A549 (cell line): ENCODE measurements around the gene PTPRN2. TPM values are rescaled to one million over a fixed set of nuclear protein-coding genes. Genes with fewer than 3 reads are reported as not detected.

Experiments used
- ATAC-seq, 2 experiments: fragments of 200-7000 bp in 1 of 2; fragments of >200 bp in 1 of 2; cut with Nextera tagmentation in 1 of 2; cut with Tn5 transposase in 1 of 2; 3 replicates each; pipeline versions ENCODE4 v1.8.0 to v1.9.1; 2018 to 2020; ENCODE audit warnings: mild to moderate bottlenecking in 1 of 2, moderate library complexity in 1 of 2
- CTCF ChIA-PET: fragments of 300-600 bp; sonication (Branson Sonifier 250); formaldehyde crosslinking; extraction: SDS; loops from one replicate; lab custom pipeline; 2021; ENCODE audit warnings: antibody characterized with exemption, inconsistent platforms; lab: Yijun Ruan, JAX
- POLR2A ChIA-PET: fragments of 350-600 bp; formaldehyde crosslinking; extraction: SDS; loops from one replicate; lab custom pipeline; 2021; ENCODE audit warnings: antibody characterized with exemption, inconsistent platforms; lab: Yijun Ruan, JAX
- DNase-seq, 2 experiments: peaks; one replicate each; pipeline versions ENCODE4 v3.0.0 to v3.0.0-alpha.2; 2011 to 2016; ENCODE audit warnings: low read depth in 1 of 2, low spot score in 1 of 2
- FAIRE-seq: peaks from 2 replicates; lab custom pipeline; 2011; peaks lifted over from hg19 to GRCh38; lab: Jason Lieb, UNC
- H3K27ac ChIP-seq, 2 experiments: fragments of >200 bp; sonication (Bioruptor Twin); formaldehyde crosslinking; 3 replicates each; pipeline ENCODE4 v1.5.1; 2016 to 2017
- H3K4me1 ChIP-seq: fragments of >200 bp; sonication (Bioruptor Twin); formaldehyde crosslinking; 3 replicates; pipeline ENCODE4 v1.6.1; 2016
- H3K4me2 ChIP-seq: fragments of >200 bp; sonication (Bioruptor Twin); formaldehyde crosslinking; 3 replicates; pipeline ENCODE4 v1.6.1; 2016
- H3K4me3 ChIP-seq: fragments of >200 bp; sonication (Bioruptor Twin); formaldehyde crosslinking; 3 replicates; pipeline ENCODE4 v1.5.1; 2016
- H3K9me3 ChIP-seq: fragments of >200 bp; sonication (Bioruptor Twin); formaldehyde crosslinking; 3 replicates; pipeline ENCODE4 v1.6.1; 2016
- BCL3 ChIP-seq: fragments of >200 bp; sonication (Bioruptor Twin); formaldehyde crosslinking; IDR thresholded peaks from 3 replicates; pipeline ENCODE4 v1.6.1; 2016
- CBX2 ChIP-seq: fragments of 200-600 bp; sonication (generic); IDR thresholded peaks from 2 replicates; pipeline ENCODE4 v1.6.1; 2016; ENCODE audit warnings: low read depth, mild to moderate bottlenecking, borderline replicate concordance
- CHD4 ChIP-seq: fragments of 200-600 bp; sonication (generic); IDR thresholded peaks from 2 replicates; pipeline ENCODE4 v1.6.1; 2016; ENCODE audit warnings: antibody characterized with exemption, mild to moderate bottlenecking, borderline replicate concordance
- FOSB ChIP-seq: fragments of 250-450 bp; sonication (Bioruptor Pico); IDR thresholded peaks from 2 replicates; pipeline ENCODE4 v1.5.0; 2020; ENCODE audit warnings: mild to moderate bottlenecking, moderate library complexity
- HDAC2 ChIP-seq: fragments of 200-600 bp; sonication (generic); IDR thresholded peaks from 2 replicates; pipeline ENCODE4 v1.6.1; 2016
- JUN ChIP-seq, 2 experiments: fragments of >200 bp; sonication (Bioruptor Twin); formaldehyde crosslinking; IDR thresholded peaks; 2 replicates in 1 of 2; 3 replicates in 1 of 2; pipeline ENCODE4 v1.6.1; 2016 to 2017
- JUNB ChIP-seq: fragments of >200 bp; sonication (Bioruptor Twin); formaldehyde crosslinking; IDR thresholded peaks from 2 replicates; pipeline ENCODE4 v1.6.1; 2016
- KDM1A ChIP-seq: fragments of 200-600 bp; sonication (generic); IDR thresholded peaks from 2 replicates; pipeline ENCODE4 v1.6.1; 2016; ENCODE audit warnings: low read depth, mild to moderate bottlenecking
- KDM5A ChIP-seq: fragments of 200-600 bp; sonication (generic); IDR thresholded peaks from 2 replicates; pipeline ENCODE4 v1.6.1; 2016; ENCODE audit warnings: antibody characterized with exemption, mild to moderate bottlenecking
- NFE2L2 ChIP-seq: fragments of 150-350 bp; conservative IDR thresholded peaks from 2 replicates; pipeline ENCODE4 v1.6.1; 2014; ENCODE audit warnings: low read length
- PBX3 ChIP-seq: IDR thresholded peaks from 2 replicates; pipeline ENCODE4 v1.6.1; 2012
- POLR2AphosphoS2 ChIP-seq: conservative IDR thresholded peaks from 2 replicates; pipeline ENCODE4 v1.6.1; 2012; ENCODE audit warnings: low read length, improper control_type of control experiment, inconsistent platforms
- RNF2 ChIP-seq: fragments of 200-600 bp; sonication (generic); IDR thresholded peaks from 2 replicates; pipeline ENCODE4 v1.6.1; 2016; ENCODE audit warnings: low read depth, mild to moderate bottlenecking, antibody characterized with exemption, moderate library complexity, borderline replicate concordance
- ZC3H11A ChIP-seq: fragments of 450-650 bp; IDR thresholded peaks from 2 replicates; pipeline ENCODE4 v1.6.1; 2014; ENCODE audit warnings: antibody characterized with exemption, mild to moderate bottlenecking
- ZNF302 ChIP-seq: fragments of 250-450 bp; sonication (Bioruptor Pico); IDR thresholded peaks from 2 replicates; pipeline ENCODE4 v1.9.0; 2021; ENCODE audit warnings: inconsistent platforms, mild to moderate bottlenecking, moderate library complexity
- ZSCAN20 ChIP-seq: fragments of 250-450 bp; sonication (Bioruptor Pico); IDR thresholded peaks from 2 replicates; pipeline ENCODE4 v1.8.0; 2022; ENCODE audit warnings: mild to moderate bottlenecking, moderate library complexity
- WGBS: methylation state at CpG from one replicate; pipeline ENCODE4 v1.1.6; 2017; ENCODE audit errors: missing lambda C conversion rate; 5-methylcytosine and 5-hydroxymethylcytosine counted together
- polyA plus RNA-seq, 4 experiments: library from polyadenylated mRNA; depleted of rRNA in 3 of 4; stranded (reverse); fragments of >200 nt; fragmentation: RNase III in 1 of 4; extraction: RNeasy Plus Mini Kit Qiagen cat#74134 plus additional on column Dnase treatment in 1 of 4; gene quantifications; 2 replicates in 3 of 4; 3 replicates in 1 of 4; pipeline ENCODE4 v1.2.3, GENCODE V29; 2011 to 2017
- TF ChIP-seq, protein P1 (sequence below): fragments of 250-450 bp; sonication (Bioruptor Pico); IDR thresholded peaks from 2 replicates; pipeline ENCODE4 v1.5.0; 2020; ENCODE audit warnings: low read depth, mild to moderate bottlenecking, moderate library complexity

PTPRN2 gene
- polyA plus RNA-seq, 2 of the 4 experiments (the other 2 are of a cell fraction) = 0.41 to 1.2 TPM

DNA sequence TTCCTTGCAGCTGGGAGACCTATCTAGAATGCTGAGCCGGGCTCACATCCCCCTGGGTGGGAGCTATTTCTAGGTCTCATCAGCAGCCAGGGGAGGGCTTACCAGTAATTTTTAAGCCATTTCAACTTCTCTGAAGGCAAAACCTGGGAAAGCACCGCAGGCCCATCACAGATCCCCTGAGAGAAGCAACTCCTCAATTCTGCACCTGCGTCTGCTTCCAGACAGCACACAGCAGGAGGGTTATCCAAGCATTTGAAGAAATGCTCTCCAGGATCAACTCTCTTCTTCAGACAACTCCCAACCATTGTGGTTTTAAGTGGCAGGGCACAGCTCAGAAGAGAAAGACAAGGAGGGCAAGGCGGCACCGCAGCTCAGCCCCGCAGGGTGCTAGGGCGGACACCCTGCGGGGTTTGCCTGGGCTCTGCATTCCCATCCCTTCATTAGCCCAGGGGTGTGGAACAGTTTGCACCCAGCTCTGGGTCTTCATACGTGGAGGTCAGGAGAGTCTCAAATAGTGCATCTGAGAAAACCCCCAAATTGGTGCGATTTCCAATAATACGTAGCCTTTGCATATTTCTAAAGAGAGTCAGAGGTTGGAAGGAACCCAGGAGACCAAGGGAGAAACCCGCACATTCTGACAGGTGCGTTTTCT, 632.1 kb downstream of the PTPRN2 start:
- 25% methylated on average over 13 of the region's 13 CpGs for WGBS
- Histone ChIP-seq H3K4me3 (no peak overlapping the region), H3K4me1 (no peaks in the 10 kb centered on the region), H3K9me3 (peaks cover 6% of the 10 kb centered on the region; the same call in 1 of the 3 replicates), H3K27ac (no peak overlapping the region), H3K4me2 (no peak overlapping the region)
- FAIRE-seq = no peak
- ChIA-PET POLR2A (no interaction called here), CTCF (no interaction called here)
- ATAC-seq = no peak
- DNase-seq = no peak
- TF ChIP-seq FOSB (no peak), JUNB (no peak)

- 35% methylated on average over 7 of the region's 7 CpGs for WGBS
- Histone ChIP-seq H3K4me2 (no peak overlapping the region), H3K4me1 (no peaks in the 10 kb centered on the region), H3K4me3 (no peak overlapping the region), H3K27ac (no peak overlapping the region)
- ATAC-seq = no peak
- no peak for DNase-seq
- no peak for FAIRE-seq
- TF ChIP-seq POLR2AphosphoS2 (no peak), ZC3H11A (no peak), RNF2 (no peak), KDM1A (no peak), HDAC2 (no peak), ZSCAN20 (CRISPR knock-in tag) (no peak), FOSB (no peak), CHD4 (no peak)
- TF ChIP-seq, all 56 proteins: peak for 0
- ChIA-PET POLR2A (no interaction called here), CTCF (no interaction called here)
- H3K9me3 ChIP-seq = peaks cover 6% of the 10 kb centered on the region; the same call in 1 of the 3 replicates
These were observed 632.7 kb downstream of the PTPRN2 start for GRCh38 chr7:157954901-157955300.

- FAIRE-seq = no peak
- WGBS = 18% methylated on average over 13 of the region's 25 CpGs
These were observed 634.6 kb downstream of the PTPRN2 start for GRCh38 chr7:157952841-157953645.

More at GRCh38 chr7:157952841-157953645, 634.6 kb downstream of the PTPRN2 start:
- Histone ChIP-seq H3K9me3 (no peaks in the 10 kb centered on the region), H3K4me3 (no peak overlapping the region)
- no peak for DNase-seq
- ATAC-seq = no peak
- POLR2A ChIA-PET = no interaction called here
- TF ChIP-seq KDM5A (no peak), NFE2L2 (no peak), CBX2 (no peak), CHD4 (no peak), BCL3 (no peak), JUN (IDR thresholded peaks at IDR 0.05) (no peak), PBX3 (no peak), ZNF302 (CRISPR knock-in tag) (no peak)
- TF ChIP-seq, protein P1, sequence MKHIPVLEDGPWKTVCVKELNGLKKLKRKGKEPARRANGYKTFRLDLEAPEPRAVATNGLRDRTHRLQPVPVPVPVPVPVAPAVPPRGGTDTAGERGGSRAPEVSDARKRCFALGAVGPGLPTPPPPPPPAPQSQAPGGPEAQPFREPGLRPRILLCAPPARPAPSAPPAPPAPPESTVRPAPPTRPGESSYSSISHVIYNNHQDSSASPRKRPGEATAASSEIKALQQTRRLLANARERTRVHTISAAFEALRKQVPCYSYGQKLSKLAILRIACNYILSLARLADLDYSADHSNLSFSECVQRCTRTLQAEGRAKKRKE = no peak
- TF ChIP-seq, all 56 proteins: peak for 0
- H3K4me1 ChIP-seq = no peaks in the 10 kb centered on the region
- CTCF ChIA-PET = no interaction called here
- no peak overlapping the region for H3K27ac ChIP-seq
- no peak overlapping the region for H3K4me2 ChIP-seq
